A549 (cell line): ENCODE measurements around the gene BANP.
"Not testable (repeated sequence)": the region's sequence is repeated elsewhere in the genome, so short reads cannot be mapped to it uniquely, and the experiment has no call there.

Experiments used
- POLR2A ChIP-seq: IDR thresholded peaks from 2 replicates; pipeline ENCODE4 v1.6.1; 2012; ENCODE audit warnings: mild to moderate bottlenecking, low read length
- RFX5 ChIP-seq: fragments of 450-650 bp; IDR thresholded peaks from 2 replicates; pipeline ENCODE4 v1.7.1; 2014; ENCODE audit warnings: antibody characterized with exemption, mild to moderate bottlenecking, moderate library complexity

GRCh38 chr16:88035884-88036639 lies 84.8 kb downstream of the BANP start:
- TF ChIP-seq POLR2A, RFX5: not testable (repeated sequence)
